ENCODE measurements around the gene ZNF581. TPM values are rescaled to one million over a fixed set of nuclear protein-coding genes. Genes with fewer than 3 reads are reported as not detected.

Gene ZNF581
- polyA plus RNA-seq, 1 experiment, result 31.3 TPM

DNA sequence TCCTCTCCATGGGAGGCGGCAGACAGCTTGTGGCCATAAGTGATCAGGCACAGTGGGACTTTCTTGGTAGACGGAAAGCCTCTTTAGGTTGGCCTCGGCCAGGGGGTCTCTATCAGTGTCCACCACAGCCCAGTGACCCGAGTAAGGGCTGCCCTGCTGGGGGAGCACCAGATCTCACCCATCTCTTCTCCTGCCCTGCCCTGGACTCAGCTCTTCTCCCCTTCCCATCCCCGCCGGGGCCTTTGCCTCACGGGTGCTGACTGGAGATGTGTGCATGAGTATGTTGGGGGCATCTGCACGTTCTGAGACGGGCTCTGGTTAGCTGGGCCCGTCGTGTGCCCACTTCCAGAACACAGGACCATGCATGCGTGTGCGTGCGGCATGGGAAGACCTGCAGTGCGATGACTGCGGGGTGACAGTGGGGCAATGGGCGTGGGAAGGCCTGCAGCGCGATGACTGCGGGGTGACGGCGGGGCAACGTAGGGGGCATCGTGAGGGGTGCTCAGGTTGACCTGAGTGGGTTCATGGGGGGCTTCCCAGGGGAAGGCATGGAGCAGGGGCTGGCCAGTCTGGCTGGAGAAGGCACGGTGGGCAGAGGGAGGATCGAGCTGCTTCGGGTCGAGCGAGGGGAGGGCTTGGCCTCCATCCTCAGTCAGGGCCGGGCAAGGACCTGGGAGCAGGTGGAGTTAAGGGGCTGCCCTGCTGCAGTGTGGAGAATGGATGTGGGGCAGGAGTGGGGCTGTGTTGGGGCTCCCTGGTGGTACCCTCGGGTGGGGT is 47.5 kb downstream of the ZNF581 start:
- DNase-seq (ENCODE audit: low read depth), result no peak
- no peak overlapping the region for H3K4me3 ChIP-seq (ENCODE audit: low read depth, low read length)
- peaks cover 46% of the 10 kb centered on the region for H3K36me3 ChIP-seq (ENCODE audit: control insufficient read depth, insufficient read depth, low read length)
- H3K27me3 ChIP-seq (ENCODE audit: control insufficient read depth, insufficient read depth, low read length), result no peaks in the 10 kb centered on the region
- ChIA-PET CTCF (no interaction called here), POLR2A (no interaction called here)
- TF ChIP-seq, protein P1, sequence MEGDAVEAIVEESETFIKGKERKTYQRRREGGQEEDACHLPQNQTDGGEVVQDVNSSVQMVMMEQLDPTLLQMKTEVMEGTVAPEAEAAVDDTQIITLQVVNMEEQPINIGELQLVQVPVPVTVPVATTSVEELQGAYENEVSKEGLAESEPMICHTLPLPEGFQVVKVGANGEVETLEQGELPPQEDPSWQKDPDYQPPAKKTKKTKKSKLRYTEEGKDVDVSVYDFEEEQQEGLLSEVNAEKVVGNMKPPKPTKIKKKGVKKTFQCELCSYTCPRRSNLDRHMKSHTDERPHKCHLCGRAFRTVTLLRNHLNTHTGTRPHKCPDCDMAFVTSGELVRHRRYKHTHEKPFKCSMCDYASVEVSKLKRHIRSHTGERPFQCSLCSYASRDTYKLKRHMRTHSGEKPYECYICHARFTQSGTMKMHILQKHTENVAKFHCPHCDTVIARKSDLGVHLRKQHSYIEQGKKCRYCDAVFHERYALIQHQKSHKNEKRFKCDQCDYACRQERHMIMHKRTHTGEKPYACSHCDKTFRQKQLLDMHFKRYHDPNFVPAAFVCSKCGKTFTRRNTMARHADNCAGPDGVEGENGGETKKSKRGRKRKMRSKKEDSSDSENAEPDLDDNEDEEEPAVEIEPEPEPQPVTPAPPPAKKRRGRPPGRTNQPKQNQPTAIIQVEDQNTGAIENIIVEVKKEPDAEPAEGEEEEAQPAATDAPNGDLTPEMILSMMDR (IDR thresholded peaks at IDR 0.05; ENCODE audit: insufficient read depth, low read depth, low read length), result no peak

DNA sequence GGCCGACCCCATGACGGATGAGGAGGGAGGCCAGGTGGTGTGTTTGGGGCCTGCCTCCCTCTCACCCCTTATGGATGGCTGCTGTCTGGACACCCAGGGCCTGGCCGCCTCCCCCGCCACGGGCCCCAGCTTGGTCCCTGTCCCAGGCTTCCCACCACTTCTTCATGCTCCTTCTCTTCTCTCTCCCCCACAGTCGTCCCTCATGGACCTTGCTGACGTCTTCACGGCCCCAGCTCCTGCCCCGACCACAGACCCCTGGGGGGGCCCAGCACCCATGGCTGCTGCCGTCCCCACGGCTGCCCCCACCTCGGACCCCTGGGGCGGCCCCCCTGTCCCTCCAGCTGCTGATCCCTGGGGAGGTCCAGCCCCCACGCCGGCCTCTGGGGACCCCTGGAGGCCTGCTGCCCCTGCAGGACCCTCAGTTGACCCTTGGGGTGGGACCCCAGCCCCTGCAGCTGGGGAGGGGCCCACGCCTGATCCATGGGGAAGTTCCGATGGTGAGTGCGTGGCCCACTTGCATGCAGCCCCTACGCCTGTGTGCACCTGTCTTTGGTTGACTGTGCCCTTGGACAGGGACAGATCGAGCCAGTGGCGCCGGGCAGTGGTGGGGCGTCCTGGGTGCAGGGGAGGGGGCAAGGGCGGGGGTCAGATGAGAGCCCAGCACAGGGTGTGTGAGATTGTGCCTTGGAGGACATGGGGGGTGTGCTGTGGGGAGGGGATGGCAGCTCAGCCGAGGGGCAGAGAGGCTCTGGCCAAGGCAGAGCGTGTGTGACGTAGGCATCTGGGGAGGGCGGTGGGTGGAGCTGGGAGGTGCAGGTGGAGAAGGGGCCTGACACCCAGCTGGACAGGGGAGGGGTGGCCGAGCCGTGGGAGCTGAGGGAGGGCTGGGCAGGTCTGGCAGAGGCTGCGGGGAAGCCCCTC is 48.4 kb downstream of the ZNF581 start:
- H3K36me3 ChIP-seq (ENCODE audit: control insufficient read depth, insufficient read depth, low read length), result peaks cover 44% of the 10 kb centered on the region

DNA sequence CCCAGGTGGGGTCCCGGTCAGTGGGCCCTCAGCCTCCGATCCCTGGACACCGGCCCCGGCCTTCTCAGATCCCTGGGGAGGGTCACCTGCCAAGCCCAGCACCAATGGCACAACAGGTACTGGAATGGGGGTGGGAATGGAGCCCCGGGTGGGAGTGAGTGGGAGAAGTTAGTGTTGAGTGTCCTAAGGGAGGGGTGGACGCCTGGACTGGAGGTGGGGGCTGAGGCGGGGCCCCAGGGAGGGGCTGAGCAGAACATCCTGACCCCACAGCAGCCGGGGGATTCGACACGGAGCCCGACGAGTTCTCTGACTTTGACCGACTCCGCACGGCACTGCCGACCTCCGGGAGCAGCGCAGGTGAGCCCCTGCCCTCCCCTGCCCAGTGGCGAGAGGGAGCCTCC is 49.2 kb downstream of the ZNF581 start:
- no peak for DNase-seq (ENCODE audit: low read depth)
- Histone ChIP-seq H3K36me3 (ENCODE audit: control insufficient read depth, insufficient read depth, low read length) (peaks cover 43% of the 10 kb centered on the region), H3K27me3 (ENCODE audit: control insufficient read depth, insufficient read depth, low read length) (no peaks in the 10 kb centered on the region), H3K4me3 (ENCODE audit: low read depth, low read length) (no peak overlapping the region)
- POLR2A ChIA-PET, result no interaction called here
- TF ChIP-seq, protein P1 (IDR thresholded peaks at IDR 0.05; ENCODE audit: insufficient read depth, low read depth, low read length), result no peak
- CTCF ChIA-PET, result no interaction called here

More for the DNA sequence above, 48.4 kb downstream of the ZNF581 start:
- TF ChIP-seq, protein P1 (IDR thresholded peaks at IDR 0.05; ENCODE audit: insufficient read depth, low read depth, low read length), result no peak
- no peak for DNase-seq (ENCODE audit: low read depth)
- ChIA-PET CTCF (no interaction called here), POLR2A (no interaction called here)
- no peaks in the 10 kb centered on the region for H3K27me3 ChIP-seq (ENCODE audit: control insufficient read depth, insufficient read depth, low read length)
- no peak overlapping the region for H3K4me3 ChIP-seq (ENCODE audit: low read depth, low read length)

DNA sequence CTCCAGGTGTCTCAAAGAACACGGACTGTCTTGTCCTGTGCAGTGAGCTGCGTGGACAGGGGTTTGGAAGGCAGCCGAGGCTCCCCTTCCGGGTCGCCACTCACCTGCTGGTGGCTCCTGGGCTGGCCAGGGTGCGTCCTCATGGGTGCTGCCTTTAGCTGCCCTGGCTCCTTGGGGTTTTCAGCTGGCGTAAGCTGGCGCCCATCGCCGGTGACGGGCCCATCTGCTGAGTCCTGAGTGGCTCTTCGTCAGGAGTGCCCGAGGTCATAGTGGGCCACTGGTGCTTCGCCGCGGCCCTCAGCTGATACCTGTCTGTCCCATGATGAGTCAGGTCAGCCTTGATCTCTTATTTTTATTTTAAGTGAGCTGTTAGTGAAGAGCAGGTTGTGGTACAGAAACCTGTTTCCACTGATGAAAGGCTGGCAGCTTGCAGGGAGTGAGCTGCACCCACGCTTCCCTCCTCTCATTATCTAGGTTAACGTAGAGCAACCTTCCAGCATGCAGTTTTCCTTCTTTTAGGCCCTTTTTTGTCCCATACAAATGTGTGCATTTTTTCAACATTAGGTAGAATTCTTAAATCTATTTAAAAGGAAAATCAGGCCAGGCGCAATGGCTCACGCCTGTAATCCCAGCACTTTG is 50.0 kb downstream of the ZNF581 start:
- CTCF ChIA-PET, result no interaction called here
- TF ChIP-seq, protein P1 (IDR thresholded peaks at IDR 0.05; ENCODE audit: insufficient read depth, low read depth, low read length), result no peak
- POLR2A ChIA-PET, result no interaction called here
- no peak overlapping the region for H3K4me3 ChIP-seq (ENCODE audit: low read depth, low read length)
- H3K36me3 ChIP-seq (ENCODE audit: control insufficient read depth, insufficient read depth, low read length), result peaks cover 42% of the 10 kb centered on the region
- DNase-seq (ENCODE audit: low read depth), result no peak
- no peaks in the 10 kb centered on the region for H3K27me3 ChIP-seq (ENCODE audit: control insufficient read depth, insufficient read depth, low read length)

DNA sequence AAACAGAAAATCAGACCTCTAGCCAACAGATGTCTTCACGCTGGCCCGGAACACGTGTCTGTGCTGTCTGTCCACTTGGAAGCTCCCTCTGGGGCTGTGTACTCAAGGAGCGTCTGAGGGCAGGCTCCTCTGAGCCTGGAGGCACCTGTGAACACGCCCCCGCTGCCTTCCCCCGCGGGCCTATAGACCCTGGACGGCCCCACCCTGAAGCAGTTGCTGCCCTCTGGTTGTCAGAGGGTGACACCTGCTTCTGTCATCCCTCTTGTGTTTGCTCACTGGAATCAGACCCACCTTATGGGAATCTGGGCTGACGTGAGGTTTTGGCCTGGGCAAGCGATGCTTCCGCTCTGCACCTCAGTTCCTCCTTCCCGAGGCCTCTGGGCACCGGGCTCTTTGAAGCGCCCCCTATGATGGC is 50.8 kb downstream of the ZNF581 start:
- CTCF ChIA-PET, result no interaction called here
- TF ChIP-seq, protein P1 (IDR thresholded peaks at IDR 0.05; ENCODE audit: insufficient read depth, low read depth, low read length), result no peak
- Histone ChIP-seq H3K27me3 (ENCODE audit: control insufficient read depth, insufficient read depth, low read length) (no peaks in the 10 kb centered on the region), H3K4me3 (ENCODE audit: low read depth, low read length) (no peak overlapping the region), H3K36me3 (ENCODE audit: control insufficient read depth, insufficient read depth, low read length) (peaks cover 36% of the 10 kb centered on the region)
- DNase-seq (ENCODE audit: low read depth), result no peak
- POLR2A ChIA-PET, result no interaction called here
